GM23338 (cell line): ENCODE results near the gene NNAT. TPM values are rescaled to one million over a fixed set of nuclear protein-coding genes. Genes with fewer than 3 reads are reported as not detected.

Source experiments
- ATAC-seq: fragments of 200-7000 bp; cut with Tn5 transposase; 3 replicates; pipeline ENCODE4 v1.9.1; 2020
- DNase-seq: peaks from one replicate; pipeline ENCODE4 v3.0.0-alpha.2; 2015; ENCODE audit warnings: low spot score
- H2AFZ ChIP-seq: fragments of 200-600 bp; sonication (generic); 2 replicates; pipeline ENCODE4 v1.8.0; 2016; ENCODE audit warnings: antibody characterized with exemption, mild to moderate bottlenecking, moderate library complexity
- H3F3A ChIP-seq: fragments of 200-600 bp; sonication (generic); replicated peaks from 2 replicates; pipeline ENCODE4 v1.8.0; 2017; ENCODE audit warnings: antibody characterized with exemption, mixed run types, low read depth
- H3K27ac ChIP-seq: fragments of 200-600 bp; sonication (generic); 2 replicates; pipeline ENCODE4 v1.6.1; 2016; ENCODE audit warnings: low read depth
- H3K27me3 ChIP-seq: fragments of 200-600 bp; sonication (generic); 2 replicates; pipeline ENCODE4 v1.8.0; 2016; ENCODE audit warnings: mild to moderate bottlenecking, mixed run types, moderate library complexity; ENCODE audit not compliant: insufficient read depth
- H3K36me3 ChIP-seq: fragments of 200-600 bp; sonication (generic); 2 replicates; pipeline ENCODE4 v1.8.0; 2016; ENCODE audit warnings: mild to moderate bottlenecking; ENCODE audit not compliant: insufficient read depth
- H3K4me1 ChIP-seq: fragments of 200-600 bp; sonication (generic); 2 replicates; pipeline ENCODE4 v1.8.0; 2016; ENCODE audit warnings: mild to moderate bottlenecking, moderate library complexity; ENCODE audit not compliant: insufficient read depth
- H3K4me2 ChIP-seq: fragments of 200-600 bp; sonication (generic); 2 replicates; pipeline ENCODE4 v1.7.1; 2017; ENCODE audit warnings: mixed run types
- H3K4me3 ChIP-seq: fragments of 200-600 bp; sonication (generic); 2 replicates; pipeline ENCODE4 v1.6.1; 2016; ENCODE audit warnings: mixed run types
- H3K79me2 ChIP-seq: fragments of 200-600 bp; sonication (generic); replicated peaks from 2 replicates; pipeline ENCODE4 v1.8.0; 2017; ENCODE audit warnings: mild to moderate bottlenecking; ENCODE audit not compliant: insufficient read depth
- H3K9me2 ChIP-seq: fragments of 200-600 bp; sonication (generic); 2 replicates; pipeline ENCODE4 v1.8.0; 2017; ENCODE audit not compliant: insufficient read depth
- H4K20me1 ChIP-seq: fragments of 200-600 bp; sonication (generic); replicated peaks from 2 replicates; pipeline ENCODE4 v1.8.0; 2017; ENCODE audit warnings: mild to moderate bottlenecking; ENCODE audit not compliant: insufficient read depth
- H3K27ac Mint-ChIP-seq: 2 replicates; pipeline ENCODE4 v1.8.0; 2020; ENCODE audit warnings: inconsistent platforms, mild to moderate bottlenecking, moderate library complexity, mixed read lengths
- H3K27me3 Mint-ChIP-seq: 3 replicates; pipeline ENCODE4 v1.8.0; 2022; ENCODE audit warnings: low read depth, mild to moderate bottlenecking, moderate library complexity, mixed read lengths, inconsistent platforms; ENCODE audit not compliant: insufficient read depth, poor library complexity
- H3K36me3 Mint-ChIP-seq: 3 replicates; pipeline ENCODE4 v1.8.0; 2021; ENCODE audit warnings: low read depth, mild to moderate bottlenecking, inconsistent platforms, moderate library complexity, mixed read lengths
- H3K4me1 Mint-ChIP-seq: 3 replicates; pipeline ENCODE4 v1.8.0; 2020; ENCODE audit warnings: mild to moderate bottlenecking, inconsistent platforms, mixed read lengths
- H3K4me3 Mint-ChIP-seq: 3 replicates; pipeline ENCODE4 v1.8.0; 2021; ENCODE audit warnings: moderate library complexity, mild to moderate bottlenecking, inconsistent platforms, mixed read lengths
- H3K9me3 Mint-ChIP-seq: 3 replicates; pipeline ENCODE4 v1.8.0; 2020; ENCODE audit warnings: moderate library complexity, mild to moderate bottlenecking, inconsistent platforms, mixed read lengths
- ETS1 ChIP-seq: IDR thresholded peaks from 2 replicates; pipeline ENCODE4 v1.6.1; 2016; ENCODE audit warnings: antibody characterized with exemption
- EZH2phosphoT487 ChIP-seq: fragments of 200-600 bp; sonication (generic); IDR thresholded peaks from one replicate; pipeline ENCODE4 v1.8.1; 2018; ENCODE audit warnings: antibody characterized with exemption; ENCODE audit not compliant: unreplicated experiment
- POLR2AphosphoS5 ChIP-seq: IDR thresholded peaks from 2 replicates; pipeline ENCODE4 v1.6.1; 2016; ENCODE audit warnings: antibody characterized with exemption, low read depth
- REST ChIP-seq: IDR thresholded peaks from one replicate; pipeline ENCODE4 v1.6.1; 2018; ENCODE audit warnings: antibody characterized with exemption; ENCODE audit not compliant: unreplicated experiment
- ZNF331 ChIP-seq: fragments of 250-450 bp; sonication (Bioruptor Pico); IDR thresholded peaks from 2 replicates; pipeline ENCODE4 v1.5.0; 2020; ENCODE audit warnings: low read depth, mild to moderate bottlenecking, moderate library complexity
- ZNF462 ChIP-seq: fragments of 250-450 bp; sonication (Bioruptor Pico); IDR thresholded peaks from 2 replicates; pipeline ENCODE4 v1.5.0; 2020; ENCODE audit warnings: mild to moderate bottlenecking, moderate library complexity
- polyA plus RNA-seq: library from polyadenylated mRNA; unstranded; fragments of >200 nt; fragmentation: Nextera tagmentation; extraction: Ambion mirVana; gene quantifications from 2 replicates; pipeline ENCODE4 v1.2.1, GENCODE V29; 2016
- total RNA-seq: library from RNA; depleted of rRNA; stranded (reverse); fragments of >200 nt; shearing (Covaris generic); gene quantifications from 2 replicates; pipeline ENCODE4 v1.2.3, GENCODE V29; 2014

The NNAT gene
- total and polyA plus RNA-seq, 2 experiments from 2014 or later: 4.3 to 4.9 TPM

GRCh38 chr20:37481610-37482009 lies 39.4 kb upstream of the NNAT start:
- no peaks in the 10 kb centered on the region for H3K27me3 ChIP-seq
- no peaks in the 10 kb centered on the region for H3F3A ChIP-seq
- no peak overlapping the region for H2AFZ ChIP-seq
- H3K9me2 ChIP-seq: peaks cover 11% of the 10 kb centered on the region; the same call in 1 of the 2 replicates
- peaks cover 4% of the 10 kb centered on the region for H3K27me3 Mint-ChIP-seq
- DNase-seq (no peak), ATAC-seq (no peak)
- peaks cover 13% of the 10 kb centered on the region for H3K4me1 Mint-ChIP-seq
- H3K36me3 Mint-ChIP-seq: peaks cover 8% of the 10 kb centered on the region
- no peaks in the 10 kb centered on the region for H4K20me1 ChIP-seq
- H3K4me1 ChIP-seq: no peaks in the 10 kb centered on the region; the same call in 1 of the 2 replicates
- H3K9me3 Mint-ChIP-seq: peaks cover 19% of the 10 kb centered on the region
- H3K4me3 ChIP-seq: no peak overlapping the region
- H3K4me3 Mint-ChIP-seq: no peak overlapping the region
- H3K27ac Mint-ChIP-seq: no peak overlapping the region
- H3K36me3 ChIP-seq: no peaks in the 10 kb centered on the region
- no peaks in the 10 kb centered on the region for H3K79me2 ChIP-seq
- TF ChIP-seq ETS1 (no peak), ZNF462 (CRISPR knock-in tag) (no peak), REST (no peak), ZNF331 (no peak), EZH2phosphoT487 (no peak), POLR2AphosphoS5 (no peak)
- H3K27ac ChIP-seq: no peak overlapping the region
- H3K4me2 ChIP-seq: no peak overlapping the region
